Epithelial cell of proximal tubule (primary cell): ENCODE data around the gene PISD. TPM values are rescaled to one million over a fixed set of nuclear protein-coding genes. Genes with fewer than 3 reads are reported as not detected.

Experiments used
- DNase-seq: peaks from one replicate; pipeline ENCODE4 v3.0.0-alpha.2; 2011; ENCODE audit warnings: low read depth
- H3K4me3 ChIP-seq: 2 replicates; pipeline ENCODE4 v1.5.1; 2011; ENCODE audit warnings: low read depth, mild to moderate bottlenecking, low read length
- CTCF ChIP-seq: conservative IDR thresholded peaks from 2 replicates; pipeline ENCODE4 v1.5.1; 2012; ENCODE audit warnings: low read depth, mild to moderate bottlenecking, low read length
- total RNA-seq: library from RNA; depleted of rRNA; stranded (reverse); fragments of >200 nt; gene quantifications from 2 replicates; pipeline ENCODE4 v1.2.3, GENCODE V29; 2015

The PISD gene
- total RNA-seq, 1 donor from 2014 or later: 61.1 TPM

GRCh38 chr22:31623592-31624304, 38.3 kb downstream of the PISD start:
- H3K4me3 ChIP-seq: no peak overlapping the region
- TF ChIP-seq CTCF: no peak
- DNase-seq: no peak

GRCh38 chr22:31622980-31623379, 39.0 kb downstream of the PISD start:
- no peak for DNase-seq
- TF ChIP-seq CTCF: no peak
- H3K4me3 ChIP-seq: no peak overlapping the region

- no peak for DNase-seq
- no peak for TF ChIP-seq CTCF
- no peak overlapping the region for H3K4me3 ChIP-seq
Measured at GRCh38 chr22:31621507-31622124, 40.4 kb downstream of the PISD start.

- no peak overlapping the region for H3K4me3 ChIP-seq
- no peak for TF ChIP-seq CTCF
- no peak for DNase-seq
Measured at GRCh38 chr22:31620756-31621480, 41.1 kb downstream of the PISD start.

GRCh38 chr22:31619611-31620300, 42.3 kb downstream of the PISD start:
- TF ChIP-seq CTCF: no peak
- H3K4me3 ChIP-seq: no peak overlapping the region
- no peak for DNase-seq

GRCh38 chr22:31618471-31619176, 43.4 kb downstream of the PISD start:
- no peak for TF ChIP-seq CTCF
- no peak for DNase-seq
- H3K4me3 ChIP-seq: no peak overlapping the region
